GM19043 (cell line): Measurements from ENCODE around the gene PDE6C.

Experiments
- ATAC-seq: cut with Tn5 transposase; IDR thresholded peaks from one replicate; pipeline ENCODE4 v1.9.1; 2021; ENCODE audit warnings: low read depth; ENCODE audit not compliant: unreplicated experiment

PDE6C gene

GRCh38 chr10:93593749-93594148 lies 18.6 kb upstream of the PDE6C start:
- ATAC-seq, result no peak

DNA sequence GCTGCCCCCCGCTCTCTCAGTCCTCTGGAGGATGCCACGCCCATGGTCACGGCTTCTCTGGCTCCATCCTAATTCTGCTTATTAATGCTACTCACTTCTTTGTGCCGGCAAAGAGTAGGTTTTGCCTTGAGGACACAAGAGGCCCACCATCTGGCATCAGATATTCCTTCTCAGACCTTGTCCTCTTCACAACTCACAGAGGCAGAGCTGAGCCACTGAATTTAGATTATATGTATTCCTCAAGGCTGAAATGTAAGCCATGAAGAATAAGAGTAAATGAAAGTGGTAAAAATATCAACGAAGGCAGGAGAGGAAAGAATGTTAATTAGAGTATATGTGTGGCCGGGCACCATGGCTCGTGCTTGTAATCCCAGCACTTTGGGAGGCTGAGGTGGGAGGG lies 17.8 kb upstream of the PDE6C start:
- no peak for ATAC-seq

DNA sequence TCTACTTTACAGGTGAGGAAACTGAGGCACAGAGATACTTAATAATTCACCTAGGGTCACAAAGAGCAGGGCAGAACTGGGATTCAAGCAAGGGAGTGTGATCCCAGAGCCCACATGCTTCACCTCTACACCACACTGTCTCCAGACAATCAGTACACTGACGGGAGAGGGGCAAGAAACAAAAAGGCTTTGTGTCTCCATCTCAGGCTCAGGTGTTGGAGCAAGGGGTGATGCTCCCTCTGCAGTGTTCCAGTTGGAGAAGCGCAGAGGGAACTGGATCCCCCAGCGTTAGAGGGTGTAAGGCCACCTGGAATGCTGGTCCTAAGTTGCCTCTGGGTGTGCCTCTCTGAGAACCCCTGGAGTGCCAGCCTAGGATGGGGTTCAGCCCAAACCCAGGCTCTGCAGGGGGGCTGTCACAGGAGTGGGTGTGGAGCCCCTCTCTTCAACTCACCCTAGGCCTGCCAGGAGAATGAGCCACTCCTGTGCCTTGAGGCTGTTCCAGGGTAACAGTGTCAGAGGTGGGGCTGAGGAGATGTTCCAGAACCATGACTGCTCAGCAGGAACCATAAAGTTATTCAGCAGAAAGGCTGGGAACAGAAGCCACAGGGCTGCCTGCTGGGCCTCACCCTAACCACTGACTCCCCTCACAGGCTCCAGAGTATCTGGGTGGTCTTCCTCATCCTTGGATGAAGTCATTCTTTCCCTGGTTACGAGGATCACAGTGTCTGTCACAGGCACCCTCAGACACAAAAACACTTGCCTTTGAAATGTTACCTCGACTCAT lies 16.8 kb upstream of the PDE6C start:
- no peak for ATAC-seq

DNA sequence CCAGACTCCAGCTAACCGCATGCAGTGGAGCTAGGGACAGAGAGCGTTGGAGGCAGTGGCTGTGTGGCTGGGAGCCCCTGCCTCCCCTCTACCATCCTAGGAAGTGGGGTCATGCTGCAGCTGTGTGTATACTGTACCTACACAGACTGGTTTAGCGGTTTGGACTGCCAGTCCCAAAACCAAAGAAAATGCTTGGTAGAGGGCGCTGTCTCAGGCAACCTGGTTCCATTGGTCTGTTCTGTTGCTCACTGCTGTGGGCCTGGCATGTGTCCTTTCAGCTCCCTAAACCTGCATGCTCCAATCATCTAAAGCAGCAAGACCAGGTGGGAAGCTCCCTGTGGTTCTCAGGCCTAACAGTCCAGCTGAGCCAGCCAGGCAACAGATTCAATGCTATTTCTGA lies 15.8 kb upstream of the PDE6C start:
- ATAC-seq, result no peak

DNA sequence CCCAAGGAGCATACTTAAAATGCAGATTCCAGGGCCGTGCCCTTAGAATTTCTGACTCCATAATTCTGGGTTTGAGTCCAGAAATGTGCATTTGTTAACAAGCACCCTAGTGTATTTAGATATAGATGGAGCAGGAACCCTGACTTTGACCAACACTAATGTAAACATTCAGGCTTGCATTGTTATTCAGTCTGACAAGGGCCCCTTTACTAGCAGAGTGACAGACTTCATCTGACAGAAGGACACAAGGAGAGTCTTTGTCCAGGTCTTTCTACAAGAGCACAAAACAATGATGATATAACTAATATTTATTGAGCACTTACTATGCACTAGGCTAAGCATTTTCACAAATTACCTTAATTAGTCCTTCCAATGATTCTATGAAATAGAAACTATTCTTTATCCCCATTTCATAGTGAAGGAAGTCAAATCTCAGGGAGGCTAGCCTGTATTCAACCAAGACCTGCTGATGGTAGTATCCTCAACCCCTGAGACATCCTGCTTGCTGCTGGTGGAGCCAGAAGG lies 15.2 kb upstream of the PDE6C start:
- ATAC-seq, result no peak

- ATAC-seq, result no peak
Measured at GRCh38 chr10:93598157-93598556, 14.2 kb upstream of the PDE6C start.

- no peak for ATAC-seq
Measured at GRCh38 chr10:93599335-93599734, 13.0 kb upstream of the PDE6C start.

DNA sequence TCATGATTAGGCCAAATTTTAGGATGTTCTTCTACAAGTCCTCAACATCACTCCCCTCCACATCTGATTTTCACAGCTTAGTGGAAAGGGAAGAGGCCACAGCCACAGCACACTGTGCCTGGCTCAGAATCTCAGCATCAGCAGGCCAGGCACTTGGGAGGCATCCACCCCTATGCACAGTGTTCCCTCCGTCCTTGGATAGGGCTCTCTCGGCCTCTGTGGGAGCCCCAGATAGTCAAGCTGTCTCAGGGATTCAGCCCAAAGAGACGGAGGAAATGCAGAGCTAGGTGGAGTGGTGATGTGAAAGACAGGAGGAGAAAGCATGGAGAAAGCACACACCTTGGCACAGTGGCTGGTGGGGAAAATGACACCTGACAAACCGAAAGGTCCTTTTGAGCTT lies 12.6 kb upstream of the PDE6C start:
- ATAC-seq, result no peak

DNA sequence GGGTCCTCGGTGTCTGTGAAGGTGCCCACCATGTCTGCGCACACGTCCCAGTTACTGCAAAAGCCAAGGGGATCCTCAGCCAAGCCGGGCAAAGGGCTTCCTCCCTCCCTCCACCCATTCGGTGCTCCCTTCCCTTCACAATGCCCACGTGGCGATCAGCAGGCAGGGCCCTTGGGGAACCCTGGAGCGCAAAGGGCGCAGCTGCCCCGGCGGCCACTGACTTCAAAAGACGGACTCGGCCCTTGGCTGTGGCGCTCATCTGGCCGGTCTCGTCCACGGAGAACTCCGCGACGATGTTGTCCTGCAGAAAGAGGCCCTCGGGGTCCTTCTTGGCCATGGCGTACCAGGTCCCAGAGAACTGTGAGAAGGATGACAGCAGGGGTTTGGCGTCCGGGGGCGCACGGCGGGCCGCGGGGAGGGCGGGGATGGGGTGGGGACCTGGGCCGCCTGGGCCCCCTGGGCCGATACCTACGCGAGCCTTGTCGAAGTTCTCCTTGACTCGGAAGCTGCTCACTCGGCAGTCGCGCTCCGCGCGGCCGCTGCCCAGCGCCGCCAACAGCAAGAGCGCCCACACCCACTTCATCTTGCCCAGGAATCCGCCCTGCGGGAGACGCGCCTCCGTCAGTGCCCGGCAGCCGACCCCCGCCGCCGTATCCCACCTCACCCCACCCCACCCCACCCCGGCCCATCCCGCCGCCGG lies 11.7 kb upstream of the PDE6C start:
- ATAC-seq, result no peak

GRCh38 chr10:93601146-93601773 lies 11.1 kb upstream of the PDE6C start, which contains the start of gene RBP4:
Gene RBP4 (minus strand): TSS chr10:93601235. CDS start chr10:93601028, 207 bp downstream.
- no peak for ATAC-seq

DNA sequence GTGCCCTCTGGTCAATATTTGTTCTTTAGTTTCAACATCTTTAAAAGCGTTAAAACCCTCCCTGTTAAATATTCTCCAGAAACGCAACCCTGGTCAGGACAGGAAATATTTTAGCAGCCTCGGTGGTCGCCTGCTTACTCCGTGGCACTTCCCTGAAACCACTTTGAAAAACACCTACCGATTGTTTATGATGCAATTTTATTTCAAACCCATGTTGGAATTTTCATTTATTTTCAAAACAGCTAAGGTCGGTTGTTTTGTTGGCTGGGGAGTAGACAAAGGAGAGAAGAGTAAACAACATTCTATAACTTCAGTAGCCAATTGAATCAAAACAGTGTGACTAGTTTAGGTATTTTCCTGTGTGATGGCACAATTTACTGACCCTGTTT lies 10.6 kb upstream of the PDE6C start:
- ATAC-seq, result no peak

- ATAC-seq, result no peak
Measured at GRCh38 chr10:93603023-93603422, 9.3 kb upstream of the PDE6C start.

DNA sequence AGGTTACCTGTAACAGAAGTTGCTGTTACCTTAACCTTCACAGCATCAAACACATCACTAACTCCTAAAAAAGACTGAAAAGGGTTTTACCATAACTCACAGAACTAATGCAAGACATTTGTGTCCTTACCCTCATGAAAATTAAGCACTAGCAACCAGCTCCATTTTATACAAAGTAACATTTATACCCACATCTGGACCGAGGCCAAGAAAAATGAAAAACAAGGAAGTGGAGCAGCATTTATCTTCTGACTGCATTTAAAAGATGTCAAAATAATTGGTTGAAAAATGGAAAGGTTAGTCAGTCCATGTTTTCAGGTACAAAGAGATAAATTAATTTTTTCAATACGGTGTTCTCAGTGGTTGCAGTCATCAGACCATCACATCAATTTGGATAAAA lies 8.2 kb upstream of the PDE6C start:
- ATAC-seq, result no peak

- ATAC-seq, result no peak
Measured at GRCh38 chr10:93608421-93608820, 3.9 kb upstream of the PDE6C start.

DNA sequence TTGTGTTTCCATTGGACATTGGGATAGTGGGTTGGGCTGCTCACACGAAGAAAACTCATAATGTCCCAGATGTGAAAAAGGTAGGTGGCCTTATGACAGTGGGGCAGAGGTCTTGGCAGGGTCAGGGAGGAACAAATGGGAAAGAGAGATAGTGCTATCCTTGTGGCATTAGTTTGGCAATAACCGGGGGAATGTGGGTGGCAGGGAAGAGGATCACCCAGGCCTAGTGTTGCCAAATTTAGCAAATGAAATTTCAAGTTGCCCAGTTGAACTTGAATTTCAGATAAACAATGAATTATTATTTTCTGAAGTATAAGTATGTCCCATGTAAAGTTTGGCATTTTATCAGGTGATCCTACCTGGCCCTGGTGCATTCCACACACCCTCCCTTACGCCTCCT lies 789 bp downstream of the PDE6C start:
- no peak for ATAC-seq

GRCh38 chr10:93614101-93614825 lies 1.9 kb downstream of the PDE6C start:
- ATAC-seq, result no peak

GRCh38 chr10:93615576-93616235 lies 3.4 kb downstream of the PDE6C start:
- no peak for ATAC-seq

GRCh38 chr10:93620925-93621324 lies 8.6 kb downstream of the PDE6C start:
- no peak for ATAC-seq

GRCh38 chr10:93622942-93623341 lies 10.6 kb downstream of the PDE6C start:
- no peak for ATAC-seq

DNA sequence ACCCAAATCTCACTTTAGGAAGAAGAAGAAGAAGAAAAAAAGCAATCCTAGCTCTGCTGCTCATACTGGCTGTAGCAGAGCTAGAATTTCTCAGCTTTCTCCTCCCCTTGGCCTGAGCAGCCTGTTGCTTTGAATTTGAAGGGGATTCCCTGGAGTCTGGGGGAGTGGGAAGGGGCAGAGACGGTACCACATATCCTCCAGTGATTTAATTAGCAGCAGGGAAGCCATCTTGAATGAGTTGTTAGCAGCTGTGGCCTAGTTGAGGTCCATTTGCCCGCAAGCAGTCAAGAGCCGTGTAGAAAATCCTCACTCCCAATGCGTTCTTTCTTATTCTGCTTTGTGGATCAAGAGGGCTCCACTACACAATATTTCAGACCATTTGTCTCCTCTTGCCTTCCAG lies 16.5 kb downstream of the PDE6C start:
- no peak for ATAC-seq
